IPS DF 19.7 (cell line): ENCODE results near the gene RIT2.

Source experiments
- DNase-seq: peaks from one replicate; pipeline ENCODE4 v3.0.0-alpha.2; 2013; ENCODE audit warnings: low read depth, low spot score

The RIT2 gene

DNA sequence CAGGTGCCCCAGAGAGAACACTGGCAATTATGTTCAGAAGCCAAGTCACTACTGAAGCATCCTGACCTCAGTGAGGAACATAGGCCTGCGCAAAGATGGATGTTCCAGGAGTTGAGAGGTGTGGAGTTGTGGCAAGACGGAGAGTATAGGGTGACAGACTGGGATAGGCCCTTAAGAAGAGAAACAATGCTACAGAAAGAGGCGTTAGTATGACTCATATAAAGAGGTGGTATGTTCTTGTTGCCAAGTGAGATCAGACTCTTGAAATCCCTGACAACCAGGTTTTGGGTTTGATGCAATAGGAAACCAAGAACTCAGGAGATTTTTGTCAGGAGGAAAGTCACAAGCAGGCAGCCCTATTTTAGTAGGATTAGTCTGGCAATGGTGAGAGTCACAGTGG, 185.6 kb downstream of the RIT2 start:
- DNase-seq = no peak

- DNase-seq = no peak
Measured at GRCh38 chr18:42929181-42929580, 186.3 kb downstream of the RIT2 start.

GRCh38 chr18:42925036-42925435, 190.4 kb downstream of the RIT2 start:
- DNase-seq = no peak

- DNase-seq = no peak
Measured at GRCh38 chr18:42922363-42922762, 193.1 kb downstream of the RIT2 start.

- DNase-seq = no peak
Measured at GRCh38 chr18:42921226-42921737, 194.2 kb downstream of the RIT2 start.

DNA sequence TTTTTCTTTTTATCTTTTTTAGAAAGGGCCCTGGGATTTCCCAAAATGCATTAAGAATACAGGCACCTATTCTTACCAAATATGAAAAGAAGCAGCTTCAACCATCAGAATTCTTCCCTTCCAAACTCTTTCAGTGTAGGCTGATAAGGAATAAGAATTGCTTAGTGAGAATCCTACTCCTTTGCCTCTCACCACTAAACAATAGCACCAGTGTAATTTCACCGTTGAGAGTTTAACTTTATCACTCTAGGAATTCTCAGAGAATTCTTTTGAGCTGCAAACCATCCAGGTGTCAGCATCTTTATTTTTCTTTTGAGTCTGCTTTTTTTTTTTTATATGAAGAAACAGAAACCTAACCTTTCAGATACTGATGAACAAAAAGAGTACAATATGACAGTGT, 194.9 kb downstream of the RIT2 start:
- DNase-seq = no peak

DNA sequence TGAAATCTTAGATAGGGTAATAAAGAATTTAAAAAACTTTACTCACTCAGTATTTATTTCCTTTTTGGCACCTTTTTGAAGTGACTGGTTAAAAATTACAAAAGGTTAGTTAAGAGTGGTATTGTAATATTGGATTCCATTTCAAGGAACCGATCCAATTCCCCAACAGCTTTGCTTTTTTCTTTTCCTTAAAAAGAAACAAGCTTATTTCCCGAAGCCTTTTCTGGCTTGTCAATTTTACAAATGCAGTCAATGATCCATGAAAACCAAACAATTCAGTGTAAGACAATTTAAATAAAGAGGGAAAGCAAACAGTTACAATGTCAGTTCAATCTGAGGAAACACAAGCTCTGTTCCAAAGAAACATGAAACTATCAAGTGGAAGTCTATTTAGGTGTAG, 200.2 kb downstream of the RIT2 start:
- no peak for DNase-seq

- no peak for DNase-seq
Measured at GRCh38 chr18:42914476-42914875, 201.0 kb downstream of the RIT2 start.

- DNase-seq = no peak
Measured at GRCh38 chr18:42909095-42909494, 206.4 kb downstream of the RIT2 start.

GRCh38 chr18:42906761-42907160, 208.7 kb downstream of the RIT2 start:
- no peak for DNase-seq

DNA sequence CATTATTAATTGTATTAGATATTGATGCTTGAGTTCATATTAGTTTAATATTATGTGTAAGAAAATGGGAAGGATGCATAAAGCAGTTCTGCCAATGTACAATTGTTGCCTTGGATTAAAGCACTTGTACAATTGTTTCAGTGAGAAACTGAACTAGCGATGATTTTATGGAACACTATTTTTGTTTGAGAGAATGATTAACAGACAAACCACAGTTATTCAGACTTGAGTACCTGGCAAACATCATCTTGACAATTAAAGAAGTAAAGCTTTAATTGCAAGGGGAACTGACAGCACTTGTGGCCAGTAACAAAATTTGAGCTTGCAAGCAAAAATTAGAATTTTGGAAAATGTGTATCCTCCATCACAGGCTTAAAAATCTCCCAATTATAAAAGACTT, 214.3 kb downstream of the RIT2 start:
- DNase-seq = no peak

DNA sequence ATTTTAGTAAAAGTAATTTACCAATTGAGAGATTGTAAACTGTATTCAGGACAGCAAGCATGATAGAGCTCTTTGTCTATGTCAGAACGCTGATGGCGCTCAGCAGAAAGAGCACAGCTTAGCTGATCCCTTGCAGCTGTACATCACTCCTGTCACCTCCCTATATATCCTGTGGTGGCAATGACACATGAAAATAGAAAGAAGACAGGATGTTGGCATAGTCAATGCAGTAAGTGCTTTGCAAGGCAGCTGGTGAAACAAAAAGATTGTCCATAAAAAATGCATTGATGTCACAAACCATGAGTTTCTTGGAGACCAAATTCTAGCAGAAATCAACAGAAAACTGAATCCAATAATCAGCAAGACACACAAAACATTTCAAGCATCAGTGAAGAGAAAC, 221.5 kb downstream of the RIT2 start:
- DNase-seq = no peak

GRCh38 chr18:42892181-42892580, 223.3 kb downstream of the RIT2 start:
- DNase-seq = no peak

GRCh38 chr18:42891705-42892104, 223.8 kb downstream of the RIT2 start:
- no peak for DNase-seq

GRCh38 chr18:42883169-42883568, 232.3 kb downstream of the RIT2 start:
- DNase-seq = no peak

GRCh38 chr18:42882122-42882521, 233.4 kb downstream of the RIT2 start:
- no peak for DNase-seq

- no peak for DNase-seq
Measured at GRCh38 chr18:42872838-42873237, 242.6 kb downstream of the RIT2 start.

DNA sequence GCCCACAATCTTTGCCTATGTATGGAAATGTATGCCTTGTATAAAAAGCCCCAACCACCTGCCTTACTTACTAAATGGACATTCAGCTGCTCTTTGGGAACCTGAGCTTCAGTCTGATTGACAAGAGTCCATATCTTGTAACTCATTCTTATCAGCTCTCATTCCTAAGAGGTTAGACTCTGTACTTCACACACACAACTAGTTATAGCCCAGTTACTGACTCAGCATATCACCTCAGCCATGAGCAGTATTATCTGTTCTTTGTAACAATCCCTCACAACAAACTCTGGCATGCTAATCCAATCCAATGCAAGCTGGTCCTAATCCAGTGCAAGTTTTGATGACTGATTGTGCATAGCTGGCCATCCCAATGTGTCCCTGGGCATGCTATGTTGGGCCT, 250.6 kb downstream of the RIT2 start:
- DNase-seq = no peak

DNA sequence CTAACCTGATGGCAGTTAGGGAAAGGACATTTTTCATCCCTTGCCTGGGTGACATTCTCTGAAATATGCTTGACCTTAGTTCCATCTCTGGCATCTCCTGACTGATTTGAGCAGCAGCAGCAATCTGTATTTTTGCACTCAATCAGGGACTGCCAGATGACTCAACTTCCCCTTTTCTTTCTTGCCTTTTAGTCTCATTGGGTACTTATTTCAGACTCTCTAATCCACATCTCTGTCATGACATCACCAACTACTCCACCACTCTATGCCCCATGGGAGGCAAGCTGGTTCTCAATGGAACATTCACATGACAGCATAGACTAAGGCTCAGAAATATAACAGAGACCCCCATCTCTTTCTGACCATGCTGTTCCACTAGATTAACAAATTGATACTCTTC, 254.2 kb downstream of the RIT2 start:
- no peak for DNase-seq

- DNase-seq = no peak
Measured at GRCh38 chr18:42860548-42860947, 254.9 kb downstream of the RIT2 start.

GRCh38 chr18:42860011-42860410, 255.5 kb downstream of the RIT2 start:
- DNase-seq = no peak

GRCh38 chr18:42854558-42854957, 260.9 kb downstream of the RIT2 start:
- DNase-seq = no peak

DNA sequence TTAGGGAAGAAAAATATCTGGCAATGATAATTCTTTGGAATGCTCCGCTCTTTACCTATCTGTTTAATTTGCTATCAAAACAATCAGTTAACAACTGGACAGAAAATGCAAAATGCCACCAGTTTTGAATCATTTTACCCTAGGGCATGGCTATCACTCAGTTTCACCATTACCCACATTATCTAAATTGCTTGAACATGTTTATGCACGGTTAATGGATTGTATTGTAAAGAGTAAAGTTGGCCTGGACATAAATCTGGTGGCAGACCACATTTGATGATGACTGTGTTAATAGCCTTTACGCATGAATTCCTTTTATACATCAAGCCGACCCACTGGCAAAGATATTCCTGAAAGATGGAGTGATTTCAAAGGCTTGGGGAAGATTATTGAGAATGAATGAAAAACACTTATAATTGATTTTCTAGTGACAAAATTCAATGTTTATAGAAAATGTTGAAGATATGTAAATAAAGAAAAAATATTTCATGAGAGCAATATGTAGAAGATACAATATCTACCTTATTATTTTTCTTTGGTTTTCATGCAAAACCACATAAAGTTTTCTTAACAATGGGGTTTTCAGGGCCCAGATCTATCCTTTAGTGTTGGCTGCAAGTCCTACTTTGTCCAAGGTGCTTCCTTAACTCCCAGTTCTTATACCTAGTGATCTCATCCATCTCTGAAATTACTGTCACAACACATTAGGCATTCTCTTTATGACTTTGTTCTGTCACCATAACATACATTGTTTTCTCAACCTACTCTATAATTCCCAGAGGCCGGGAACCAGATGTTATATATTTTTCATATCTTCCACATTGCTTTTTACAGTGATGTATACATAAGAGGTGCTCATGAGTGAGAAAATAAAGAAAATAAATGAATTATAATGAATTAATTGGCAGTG, 265.1 kb downstream of the RIT2 start:
- no peak for DNase-seq
